Endothelial cell of umbilical vein (primary cell): ENCODE results near the gene DUSP16.

ENCODE experiments used
- CTCF ChIP-seq, 2 donors: IDR thresholded peaks; 1 replicate in 1 of 2; 2 replicates in 1 of 2; pipeline ENCODE4 v1.5.1; 2011; ENCODE audit warnings: low read length in 2 of 2, mild to moderate bottlenecking in 2 of 2, moderate library complexity in 2 of 2, control low read depth in 1 of 2, inconsistent platforms in 1 of 2, low read depth in 1 of 2; ENCODE audit not compliant: insufficient read depth in 1 of 2; ENCODE audit errors: extremely low read depth in 1 of 2
- MAX ChIP-seq: IDR thresholded peaks from 2 replicates; pipeline ENCODE4 v1.6.1; 2011; ENCODE audit not compliant: insufficient read depth, insufficient read length

GRCh38 chr12:12549426-12549825 lies 13.2 kb downstream of the DUSP16 start:
- no peak for TF ChIP-seq MAX
- no peak for TF ChIP-seq CTCF (IDR thresholded peaks at IDR 0.05; ENCODE audit: extremely low read depth in 1 of 2, insufficient read depth in 1 of 2, low read depth in 1 of 2, low read length in 2 of 2)
